Ishikawa (cell line): Measurements from ENCODE around the gene LOXHD1.
A peak's percentile ranks its signal among the peaks of the same experiment; 100 is the strongest.

ENCODE experiments used
- CEBPB ChIP-seq: IDR thresholded peaks from 2 replicates; pipeline ENCODE4 v1.6.1; 2012
- EP300 ChIP-seq: IDR thresholded peaks from 2 replicates; pipeline ENCODE4 v1.6.1; 2012; ENCODE audit warnings: borderline replicate concordance
- FOXM1 ChIP-seq: IDR thresholded peaks from 2 replicates; pipeline ENCODE4 v1.6.1; 2012; ENCODE audit warnings: low read depth, borderline replicate concordance
- MAX ChIP-seq: IDR thresholded peaks from 2 replicates; pipeline ENCODE4 v1.6.1; 2012
- NFIC ChIP-seq: IDR thresholded peaks from 2 replicates; pipeline ENCODE4 v1.6.1; 2012
- RAD21 ChIP-seq: IDR thresholded peaks from 2 replicates; pipeline ENCODE4 v1.6.1; 2012; ENCODE audit warnings: low read depth
- REST ChIP-seq: IDR thresholded peaks from 2 replicates; pipeline ENCODE4 v1.6.1; 2012; ENCODE audit warnings: low read depth, mild to moderate bottlenecking
- TAF1 ChIP-seq: IDR thresholded peaks from 2 replicates; pipeline ENCODE4 v1.6.1; 2012; ENCODE audit warnings: low read depth, mild to moderate bottlenecking
- TEAD4 ChIP-seq: IDR thresholded peaks from 2 replicates; pipeline ENCODE4 v1.6.1; 2012
- USF1 ChIP-seq: IDR thresholded peaks from 2 replicates; pipeline ENCODE4 v1.6.1; 2012
- YY1 ChIP-seq: IDR thresholded peaks from 2 replicates; pipeline ENCODE4 v1.6.1; 2012; ENCODE audit warnings: low read depth

GRCh38 chr18:46452820-46453219 is 204.2 kb downstream of the LOXHD1 start:
- TF ChIP-seq FOXM1 (no peak), MAX (no peak), EP300 (no peak), TAF1 (no peak), CEBPB (no peak), YY1 (no peak), TEAD4 (no peak), RAD21 (no peak), USF1 (no peak), NFIC (peak; percentile 70), REST (no peak)
